PFSK-1 (cell line): ENCODE results near the gene OLFM2.

Experiments used
- POLR2AphosphoS5 ChIP-seq: IDR thresholded peaks from 2 replicates; pipeline ENCODE4 v1.6.1; 2012; ENCODE audit warnings: low read depth, mild to moderate bottlenecking, control low read depth, low read length, moderate library complexity
- REST ChIP-seq, 2 experiments: IDR thresholded peaks; 2 replicates each; pipeline versions ENCODE4 v1.6.1 to v1.8.0; 2011 to 2012; ENCODE audit warnings: low read depth in 2 of 2, low read length in 2 of 2, control low read depth in 1 of 2, inconsistent platforms in 1 of 2, mild to moderate bottlenecking in 1 of 2, moderate library complexity in 1 of 2; ENCODE audit not compliant: insufficient read depth in 1 of 2
- TAF1 ChIP-seq: IDR thresholded peaks from 2 replicates; pipeline ENCODE4 v1.6.1; 2012; ENCODE audit warnings: low read length, control low read depth, borderline replicate concordance; ENCODE audit not compliant: insufficient read depth

DNA sequence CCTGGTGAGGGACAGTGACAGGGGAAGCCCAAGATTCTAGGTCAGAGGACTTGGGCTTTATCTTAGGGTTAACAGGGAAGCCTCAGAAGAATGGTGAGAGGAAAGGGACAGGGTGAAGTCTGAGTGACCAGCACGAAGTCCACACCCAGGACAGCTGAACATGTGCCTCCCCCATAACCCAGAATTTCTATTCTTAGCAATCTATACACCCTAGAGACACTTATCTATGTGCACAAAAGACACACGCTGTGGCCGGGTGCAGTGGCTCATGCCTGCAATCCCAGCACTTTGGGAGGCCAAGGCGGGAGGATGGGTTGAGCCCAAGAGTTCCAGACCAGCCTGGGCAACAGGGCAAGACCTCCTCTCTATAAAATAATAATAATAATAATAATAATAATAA lies 11.1 kb upstream of the OLFM2 start:
- TF ChIP-seq TAF1: no peak
- no peak for TF ChIP-seq POLR2AphosphoS5
- no peak for TF ChIP-seq REST (IDR thresholded peaks at IDR 0.05; ENCODE audit: insufficient read depth in 1 of 2, low read depth in 2 of 2, low read length in 2 of 2)
